HG03108 (cell line): ENCODE measurements around the gene FPGS.

Experiments
- ATAC-seq: cut with Tn5 transposase; IDR thresholded peaks from one replicate; pipeline ENCODE4 v1.9.1; 2021; ENCODE audit warnings: moderate library complexity; ENCODE audit not compliant: unreplicated experiment

Gene FPGS

GRCh38 chr9:127786773-127787104 is 15.9 kb upstream of the FPGS start:
- ATAC-seq, result no peak

GRCh38 chr9:127788337-127789011 is 14.2 kb upstream of the FPGS start:
- ATAC-seq, result no peak

- ATAC-seq, result no peak
Observed at GRCh38 chr9:127789179-127789578, 13.5 kb upstream of the FPGS start.

- ATAC-seq, result no peak
Observed at GRCh38 chr9:127790094-127790855, 12.4 kb upstream of the FPGS start.

GRCh38 chr9:127791085-127791484 is 11.6 kb upstream of the FPGS start:
- ATAC-seq, result no peak

- no peak for ATAC-seq
Observed at GRCh38 chr9:127792417-127793031, 10.2 kb upstream of the FPGS start.

GRCh38 chr9:127793093-127793708 is 9.5 kb upstream of the FPGS start:
- ATAC-seq, result no peak

GRCh38 chr9:127794001-127794791 is 8.5 kb upstream of the FPGS start:
- no peak for ATAC-seq

- ATAC-seq, result no peak
Observed at GRCh38 chr9:127796225-127796813, 6.4 kb upstream of the FPGS start.

GRCh38 chr9:127796852-127797370 is 5.8 kb upstream of the FPGS start:
- ATAC-seq, result no peak

GRCh38 chr9:127801955-127802575 is 617 bp upstream of the FPGS start:
- no peak for ATAC-seq

GRCh38 chr9:127803507-127804352 is 1.0 kb downstream of the FPGS start:
- ATAC-seq, result no peak

- no peak for ATAC-seq
Observed at GRCh38 chr9:127805620-127806019, 2.9 kb downstream of the FPGS start.

GRCh38 chr9:127806871-127807270 is 4.2 kb downstream of the FPGS start:
- ATAC-seq, result no peak

- no peak for ATAC-seq
Observed at GRCh38 chr9:127808347-127809001, 5.8 kb downstream of the FPGS start.

GRCh38 chr9:127809002-127809539 is 6.4 kb downstream of the FPGS start:
- no peak for ATAC-seq

GRCh38 chr9:127809540-127810377 is 7.1 kb downstream of the FPGS start:
- ATAC-seq, result no peak
